Measurements from ENCODE around the gene USP15.

USP15 gene

DNA sequence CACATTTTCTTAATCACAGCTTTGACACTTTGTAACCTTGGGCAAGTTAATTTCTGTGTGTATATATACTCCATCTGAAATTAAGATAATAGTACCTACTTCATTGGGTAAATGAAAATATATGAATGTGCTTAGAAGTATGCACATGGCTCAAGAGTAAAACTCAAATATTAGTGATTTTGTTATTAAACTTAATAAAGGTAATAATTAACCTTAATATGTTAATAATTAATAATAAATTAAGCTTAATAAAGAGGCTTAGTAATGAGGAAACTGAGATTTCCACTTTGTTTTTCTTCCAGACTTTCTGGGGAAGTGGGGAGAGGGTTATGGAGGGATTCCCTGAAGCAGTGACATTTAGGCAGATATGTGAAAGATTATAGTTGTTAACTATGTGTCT, 19.8 kb downstream of the USP15 start:
- no peaks in the 10 kb centered on the region for H3K4me1 ChIP-seq (ENCODE audit: low read length)
- TF ChIP-seq, protein P1, sequence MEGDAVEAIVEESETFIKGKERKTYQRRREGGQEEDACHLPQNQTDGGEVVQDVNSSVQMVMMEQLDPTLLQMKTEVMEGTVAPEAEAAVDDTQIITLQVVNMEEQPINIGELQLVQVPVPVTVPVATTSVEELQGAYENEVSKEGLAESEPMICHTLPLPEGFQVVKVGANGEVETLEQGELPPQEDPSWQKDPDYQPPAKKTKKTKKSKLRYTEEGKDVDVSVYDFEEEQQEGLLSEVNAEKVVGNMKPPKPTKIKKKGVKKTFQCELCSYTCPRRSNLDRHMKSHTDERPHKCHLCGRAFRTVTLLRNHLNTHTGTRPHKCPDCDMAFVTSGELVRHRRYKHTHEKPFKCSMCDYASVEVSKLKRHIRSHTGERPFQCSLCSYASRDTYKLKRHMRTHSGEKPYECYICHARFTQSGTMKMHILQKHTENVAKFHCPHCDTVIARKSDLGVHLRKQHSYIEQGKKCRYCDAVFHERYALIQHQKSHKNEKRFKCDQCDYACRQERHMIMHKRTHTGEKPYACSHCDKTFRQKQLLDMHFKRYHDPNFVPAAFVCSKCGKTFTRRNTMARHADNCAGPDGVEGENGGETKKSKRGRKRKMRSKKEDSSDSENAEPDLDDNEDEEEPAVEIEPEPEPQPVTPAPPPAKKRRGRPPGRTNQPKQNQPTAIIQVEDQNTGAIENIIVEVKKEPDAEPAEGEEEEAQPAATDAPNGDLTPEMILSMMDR (IDR thresholded peaks at IDR 0.05; ENCODE audit: low read depth, low read length) = no peak
- no peak for TF ChIP-seq EZH2phosphoT487 (IDR thresholded peaks at IDR 0.05; ENCODE audit: low read depth)
- peaks cover 100% of the 10 kb centered on the region for H3K79me2 ChIP-seq (ENCODE audit: low read length)
- H3K36me3 ChIP-seq (replicated peaks; ENCODE audit: low read depth, low read length) = peaks cover 13% of the 10 kb centered on the region
- H4K20me1 ChIP-seq (ENCODE audit: insufficient read depth, low read length) = peaks cover 92% of the 10 kb centered on the region
- no peaks in the 10 kb centered on the region for H3K27me3 ChIP-seq (ENCODE audit: low read depth, low read length)
- no peak overlapping the region for H2AFZ ChIP-seq (ENCODE audit: low read depth, low read length)
- no peak overlapping the region for H3K27ac ChIP-seq (ENCODE audit: low read length)
- no peaks in the 10 kb centered on the region for H3K9me3 ChIP-seq (ENCODE audit: insufficient read depth, low read length)
- H3K4me3 ChIP-seq (ENCODE audit: low read length) = no peak overlapping the region
- H3K4me2 ChIP-seq (ENCODE audit: low read length) = no peak overlapping the region
- H3K9ac ChIP-seq (ENCODE audit: low read length) = no peak overlapping the region

DNA sequence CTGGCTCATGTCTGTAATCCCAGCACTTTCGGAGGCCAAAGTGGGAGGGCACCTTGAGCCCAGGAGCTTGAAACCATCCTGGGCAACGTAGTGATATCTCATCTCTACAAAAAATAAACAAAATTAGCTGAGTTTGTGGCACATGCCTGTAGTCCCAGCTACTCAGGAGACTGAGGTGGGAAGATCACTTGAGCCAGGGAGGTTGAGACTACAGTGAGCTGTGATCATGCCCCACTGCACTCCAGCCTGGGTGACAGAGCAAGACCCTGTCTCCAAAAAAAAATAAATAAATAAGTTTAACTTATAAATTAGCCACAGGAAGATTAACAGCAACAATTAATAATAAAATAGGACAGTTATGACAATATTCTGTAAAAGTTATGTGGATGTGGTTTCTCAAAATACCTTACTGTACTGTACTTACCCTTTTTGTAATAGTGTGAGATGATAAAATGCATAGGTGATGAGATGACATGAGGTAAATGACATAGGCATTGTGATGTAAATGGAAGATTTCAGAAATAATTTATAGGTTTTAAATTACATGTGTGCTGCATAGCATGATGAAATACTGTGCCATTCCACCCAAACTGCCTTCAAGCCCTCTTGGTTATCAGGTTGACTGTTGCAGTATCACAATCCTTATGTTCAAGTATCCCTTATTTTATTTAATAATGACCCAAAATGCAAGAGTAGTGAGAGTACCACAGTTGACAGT, 22.0 kb downstream of the USP15 start:
- peaks cover 100% of the 10 kb centered on the region for H3K79me2 ChIP-seq (ENCODE audit: low read length)

GRCh38 chr12:62284749-62285148, 24.5 kb downstream of the USP15 start:
- TF ChIP-seq EZH2phosphoT487 (IDR thresholded peaks at IDR 0.05; ENCODE audit: low read depth) = no peak
- TF ChIP-seq, protein P1 (IDR thresholded peaks at IDR 0.05; ENCODE audit: low read depth, low read length) = no peak
- no peak overlapping the region for H3K4me2 ChIP-seq (ENCODE audit: low read length)
- H3K36me3 ChIP-seq (replicated peaks; ENCODE audit: low read depth, low read length) = peaks cover 19% of the 10 kb centered on the region
- H3K27me3 ChIP-seq (ENCODE audit: low read depth, low read length) = no peaks in the 10 kb centered on the region
- no peak overlapping the region for H3K4me3 ChIP-seq (ENCODE audit: low read length)
- no peak overlapping the region for H3K27ac ChIP-seq (ENCODE audit: low read length)
- peaks cover 80% of the 10 kb centered on the region for H4K20me1 ChIP-seq (ENCODE audit: insufficient read depth, low read length)
- H2AFZ ChIP-seq (ENCODE audit: low read depth, low read length) = no peak overlapping the region
- H3K4me1 ChIP-seq (ENCODE audit: low read length) = peaks cover 8% of the 10 kb centered on the region
- H3K9ac ChIP-seq (ENCODE audit: low read length) = no peak overlapping the region
- no peaks in the 10 kb centered on the region for H3K9me3 ChIP-seq (ENCODE audit: insufficient read depth, low read length)
- peaks cover 100% of the 10 kb centered on the region for H3K79me2 ChIP-seq (ENCODE audit: low read length)

More for the DNA sequence above, 22.0 kb downstream of the USP15 start:
- Histone ChIP-seq H3K4me1 (ENCODE audit: low read length) (peaks cover 8% of the 10 kb centered on the region), H3K27me3 (ENCODE audit: low read depth, low read length) (no peaks in the 10 kb centered on the region), H3K9ac (ENCODE audit: low read length) (no peak overlapping the region), H3K9me3 (ENCODE audit: insufficient read depth, low read length) (no peaks in the 10 kb centered on the region), H3K4me2 (ENCODE audit: low read length) (no peak overlapping the region), H3K36me3 (replicated peaks; ENCODE audit: low read depth, low read length) (peaks cover 22% of the 10 kb centered on the region), H3K4me3 (ENCODE audit: low read length) (no peak overlapping the region), H3K27ac (ENCODE audit: low read length) (no peak overlapping the region), H4K20me1 (ENCODE audit: insufficient read depth, low read length) (peaks cover 84% of the 10 kb centered on the region), H2AFZ (ENCODE audit: low read depth, low read length) (no peak overlapping the region)
- no peak for TF ChIP-seq EZH2phosphoT487 (IDR thresholded peaks at IDR 0.05; ENCODE audit: low read depth)
- TF ChIP-seq, protein P1 (IDR thresholded peaks at IDR 0.05; ENCODE audit: low read depth, low read length) = no peak

DNA sequence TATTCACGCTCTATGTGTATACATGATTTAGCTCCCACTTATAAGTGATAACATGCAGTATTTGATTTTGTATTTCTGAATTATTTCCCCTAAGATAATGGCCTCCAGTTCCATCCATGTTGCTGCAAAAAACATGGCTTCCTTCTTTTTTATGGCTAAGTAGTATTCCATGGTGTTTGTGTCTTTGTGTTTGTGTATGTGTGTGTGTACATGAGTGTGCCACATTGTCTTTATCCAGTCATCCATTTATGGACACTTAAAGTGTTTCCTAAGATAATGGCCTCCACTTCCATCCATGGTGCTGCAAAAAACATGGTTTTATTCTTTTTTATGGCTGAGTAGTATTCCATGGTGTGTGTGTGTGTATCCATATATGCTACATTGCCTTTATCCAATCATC, 25.1 kb downstream of the USP15 start:
- Histone ChIP-seq H3K9ac (ENCODE audit: low read length) (no peak overlapping the region), H4K20me1 (ENCODE audit: insufficient read depth, low read length) (peaks cover 79% of the 10 kb centered on the region), H3K27me3 (ENCODE audit: low read depth, low read length) (no peaks in the 10 kb centered on the region), H3K9me3 (ENCODE audit: insufficient read depth, low read length) (0 out of 2 replicates have a peak, but pooled peaks cover under 1% of the 10 kb centered on the region), H3K79me2 (ENCODE audit: low read length) (peaks cover 100% of the 10 kb centered on the region), H3K4me2 (ENCODE audit: low read length) (no peak overlapping the region), H3K4me3 (ENCODE audit: low read length) (no peak overlapping the region), H3K27ac (ENCODE audit: low read length) (no peak overlapping the region), H3K36me3 (replicated peaks; ENCODE audit: low read depth, low read length) (peaks cover 25% of the 10 kb centered on the region), H2AFZ (ENCODE audit: low read depth, low read length) (no peak overlapping the region), H3K4me1 (ENCODE audit: low read length) (peaks cover 8% of the 10 kb centered on the region)
- TF ChIP-seq EZH2phosphoT487 (IDR thresholded peaks at IDR 0.05; ENCODE audit: low read depth) = no peak
- TF ChIP-seq, protein P1 (IDR thresholded peaks at IDR 0.05; ENCODE audit: low read depth, low read length) = no peak

Data from OCI-LY3 (cell line).